Fibroblast of the aortic adventitia (primary cell): ENCODE results near the gene OSBPL1A. TPM values are rescaled to one million over a fixed set of nuclear protein-coding genes. Genes with fewer than 3 reads are reported as not detected.
"Not testable (repeated sequence)": the region's sequence is repeated elsewhere in the genome, so short reads cannot be mapped to it uniquely, and the experiment has no call there.

Experiments
- DNase-seq: peaks from one replicate; pipeline ENCODE4 v3.0.0-alpha.2; 2010; ENCODE audit warnings: low read depth
- H3K4me3 ChIP-seq: 2 replicates; pipeline ENCODE4 v1.5.1; 2011; ENCODE audit warnings: low read depth, mild to moderate bottlenecking, control low read depth, low read length, moderate library complexity
- total RNA-seq: library from RNA; depleted of rRNA; stranded (reverse); fragments of >200 nt; gene quantifications from 2 replicates; pipeline ENCODE4 v1.2.3, GENCODE V29; 2012; ENCODE audit warnings: low replicate concordance
- TF ChIP-seq, protein P1 (sequence below): IDR thresholded peaks from 2 replicates; pipeline ENCODE4 v1.5.1; 2011; ENCODE audit warnings: mild to moderate bottlenecking, low read length, control low read depth, inconsistent platforms; ENCODE audit not compliant: insufficient read depth

OSBPL1A gene
- total RNA-seq, 1 donor = 80.4 TPM

GRCh38 chr18:24359787-24360530, 37.7 kb downstream of the OSBPL1A start:
- TF ChIP-seq, protein P1, sequence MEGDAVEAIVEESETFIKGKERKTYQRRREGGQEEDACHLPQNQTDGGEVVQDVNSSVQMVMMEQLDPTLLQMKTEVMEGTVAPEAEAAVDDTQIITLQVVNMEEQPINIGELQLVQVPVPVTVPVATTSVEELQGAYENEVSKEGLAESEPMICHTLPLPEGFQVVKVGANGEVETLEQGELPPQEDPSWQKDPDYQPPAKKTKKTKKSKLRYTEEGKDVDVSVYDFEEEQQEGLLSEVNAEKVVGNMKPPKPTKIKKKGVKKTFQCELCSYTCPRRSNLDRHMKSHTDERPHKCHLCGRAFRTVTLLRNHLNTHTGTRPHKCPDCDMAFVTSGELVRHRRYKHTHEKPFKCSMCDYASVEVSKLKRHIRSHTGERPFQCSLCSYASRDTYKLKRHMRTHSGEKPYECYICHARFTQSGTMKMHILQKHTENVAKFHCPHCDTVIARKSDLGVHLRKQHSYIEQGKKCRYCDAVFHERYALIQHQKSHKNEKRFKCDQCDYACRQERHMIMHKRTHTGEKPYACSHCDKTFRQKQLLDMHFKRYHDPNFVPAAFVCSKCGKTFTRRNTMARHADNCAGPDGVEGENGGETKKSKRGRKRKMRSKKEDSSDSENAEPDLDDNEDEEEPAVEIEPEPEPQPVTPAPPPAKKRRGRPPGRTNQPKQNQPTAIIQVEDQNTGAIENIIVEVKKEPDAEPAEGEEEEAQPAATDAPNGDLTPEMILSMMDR = peak; percentile 64
- peak; percentile 74 for DNase-seq
- not testable (repeated sequence) for H3K4me3 ChIP-seq

DNA sequence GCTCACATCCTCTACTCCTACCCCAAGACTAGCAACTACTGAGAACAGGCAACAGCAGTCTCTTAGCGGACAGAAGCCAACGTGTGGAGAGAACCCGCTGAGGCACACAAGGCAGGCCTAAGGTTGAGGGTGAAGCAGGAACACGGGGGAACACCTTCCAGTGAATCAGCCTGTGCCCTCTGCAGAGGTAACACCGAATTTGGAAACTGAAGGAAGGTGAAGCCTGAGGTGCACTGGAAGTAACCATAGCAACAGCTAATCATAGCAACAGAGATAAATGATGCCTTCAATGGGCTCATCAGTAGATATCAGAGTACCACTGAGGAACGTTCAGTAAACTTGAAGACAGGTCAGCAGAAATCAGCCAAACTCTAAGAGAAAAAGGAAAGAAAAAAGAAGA, 43.3 kb downstream of the OSBPL1A start:
- no peak overlapping the region for H3K4me3 ChIP-seq
- TF ChIP-seq, protein P1 = no peak
- no peak for DNase-seq

DNA sequence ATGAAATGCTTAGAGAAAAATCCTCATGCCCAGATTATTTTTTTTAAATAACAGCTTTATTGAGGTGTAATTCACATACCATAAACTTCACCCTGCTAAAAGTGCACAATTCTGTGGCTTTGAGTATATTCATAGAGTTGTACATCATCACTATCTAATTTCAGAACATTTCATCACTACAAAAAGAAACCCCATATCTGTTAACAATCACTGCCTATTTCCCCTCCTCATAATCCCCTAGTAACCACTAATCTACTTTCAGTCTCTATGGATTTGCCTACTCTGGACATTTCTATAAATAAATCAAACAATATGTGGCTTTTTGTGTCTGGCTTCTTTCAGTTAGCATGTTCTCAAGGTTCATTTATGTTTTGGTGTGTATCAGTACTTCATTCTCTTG, 51.4 kb downstream of the OSBPL1A start:
- peak; percentile 25 for DNase-seq

GRCh38 chr18:24344509-24344908, 53.1 kb downstream of the OSBPL1A start:
- DNase-seq = no peak
- no peak overlapping the region for H3K4me3 ChIP-seq
- TF ChIP-seq, protein P1 = no peak

More for the DNA sequence above, 51.4 kb downstream of the OSBPL1A start:
- no peak overlapping the region for H3K4me3 ChIP-seq
- TF ChIP-seq, protein P1 = no peak

GRCh38 chr18:24342347-24342746, 55.3 kb downstream of the OSBPL1A start:
- DNase-seq = no peak
- TF ChIP-seq, protein P1 = no peak
- H3K4me3 ChIP-seq = no peak overlapping the region

- TF ChIP-seq, protein P1 = no peak
- H3K4me3 ChIP-seq = no peak overlapping the region
- DNase-seq = no peak
Measured at GRCh38 chr18:24341361-24341760, 56.3 kb downstream of the OSBPL1A start.

- TF ChIP-seq, protein P1 = no peak
- H3K4me3 ChIP-seq = no peak overlapping the region
- no peak for DNase-seq
Measured at GRCh38 chr18:24333084-24333483, 64.5 kb downstream of the OSBPL1A start.
